Stimulated activated CD8-positive, alpha-beta memory T cell treated with anti-CD3 and anti-CD28 coated beads, Interleukin-4, amount 100 ng/mL, for 48 hours (primary cell): ENCODE measurements around the gene PPP5C.

ENCODE experiments used
- DNase-seq: peaks from one replicate; pipeline ENCODE4 v3.0.0-alpha.2; 2020

The PPP5C gene

DNA sequence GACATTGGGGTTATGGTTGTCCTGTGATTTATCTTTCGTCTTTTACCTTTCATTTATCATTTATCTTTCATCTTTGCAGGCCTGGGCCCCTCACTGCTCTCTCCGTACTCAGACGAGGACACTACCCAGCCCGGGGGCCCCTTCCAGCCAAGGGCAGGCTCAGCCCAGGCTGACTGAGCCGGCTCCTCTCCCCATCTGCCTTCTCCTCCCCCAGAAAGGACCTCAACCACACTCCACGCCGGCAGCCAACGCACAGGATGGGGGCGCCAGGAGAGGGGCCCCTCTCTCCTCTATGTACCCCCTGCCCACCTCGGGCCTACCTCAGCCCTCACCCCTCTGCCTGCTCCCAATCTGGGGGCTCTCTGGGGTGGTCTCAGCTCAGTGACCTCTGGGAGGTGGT, 7.4 kb upstream of the PPP5C start:
- no peak for DNase-seq

DNA sequence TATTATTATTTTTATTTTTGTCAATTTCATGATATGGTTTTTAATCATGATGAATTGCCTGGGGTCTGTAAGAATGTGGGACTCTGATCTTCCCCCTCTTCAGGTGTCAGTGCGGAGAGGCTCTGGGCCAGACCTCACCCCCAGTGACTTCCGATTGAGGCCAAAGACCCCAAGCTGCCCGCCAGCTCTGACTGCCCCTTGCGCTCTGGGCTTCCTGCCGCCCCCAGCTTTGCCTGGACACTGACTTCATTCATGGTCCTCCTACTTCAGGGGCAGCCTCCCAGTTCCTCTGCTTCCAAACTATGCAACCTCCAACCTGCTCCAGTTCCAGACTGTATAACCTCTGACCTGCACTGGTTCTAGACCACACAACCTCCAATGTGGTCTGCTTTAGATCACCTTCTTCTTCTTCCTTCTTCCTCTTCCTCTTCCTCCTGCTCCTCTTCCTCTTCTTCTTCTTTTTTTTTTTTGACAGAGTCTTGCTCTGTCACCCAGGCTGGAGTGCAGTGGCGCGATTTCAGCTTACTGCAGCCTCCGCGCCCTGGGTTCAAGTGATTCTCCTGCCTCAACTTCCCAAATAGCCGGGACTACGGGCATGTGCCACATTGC, 6.7 kb upstream of the PPP5C start:
- no peak for DNase-seq

DNA sequence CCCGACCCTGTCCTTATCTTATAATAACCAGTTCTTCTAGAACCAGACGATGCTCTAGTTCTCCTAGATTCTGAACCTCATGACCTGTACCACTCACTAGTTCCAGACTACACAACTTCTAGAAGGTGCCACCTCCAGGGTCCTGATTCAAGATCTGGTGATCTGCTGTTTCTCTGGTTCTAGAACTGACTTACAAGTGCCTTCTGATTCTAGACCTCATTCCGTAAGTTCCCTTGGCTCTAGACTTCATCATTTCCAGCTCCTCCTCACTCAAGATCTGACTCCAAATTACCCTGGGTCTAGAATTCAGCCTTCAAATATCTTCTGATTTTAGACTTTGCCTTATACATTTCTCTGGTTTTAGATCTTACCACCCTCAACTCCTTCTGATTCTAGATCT, 5.0 kb upstream of the PPP5C start:
- no peak for DNase-seq

DNA sequence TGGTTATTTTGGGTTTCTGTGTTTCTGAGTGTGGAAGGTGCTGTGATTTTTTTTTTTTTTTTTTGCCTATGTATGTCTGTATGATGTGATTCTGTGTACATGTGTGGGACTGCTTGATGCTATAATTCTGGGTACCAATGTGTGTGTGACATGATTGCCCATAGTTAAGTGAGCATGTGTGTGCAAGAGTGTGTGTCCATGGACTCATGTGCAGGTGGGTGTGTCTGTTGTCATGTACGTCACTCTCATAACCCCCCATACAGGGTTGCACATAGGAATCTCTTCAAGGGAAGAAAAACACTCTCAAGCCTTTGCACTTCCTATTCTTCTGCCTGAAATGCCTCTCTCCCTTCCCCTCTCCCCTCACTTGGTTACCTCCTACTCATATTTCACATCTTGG, 2.5 kb upstream of the PPP5C start:
- no peak for DNase-seq

DNA sequence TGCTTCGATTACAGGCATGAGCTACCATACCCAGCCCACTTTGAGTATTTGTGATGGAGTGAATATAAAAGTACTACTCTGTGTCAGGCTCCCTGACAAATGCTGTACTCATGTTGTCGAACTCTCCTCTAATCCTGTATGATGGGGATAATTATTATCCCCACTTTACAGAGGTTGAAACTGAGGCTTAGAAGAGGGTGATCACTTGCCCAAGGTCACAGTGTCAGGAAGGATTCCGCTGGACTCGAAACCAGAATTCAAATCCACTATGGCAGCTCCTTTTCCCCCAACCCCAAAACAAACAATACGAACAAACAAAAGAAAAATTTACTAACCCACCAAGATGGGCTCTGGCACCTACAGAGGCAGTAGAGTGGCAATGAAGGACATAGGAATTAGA, 1.7 kb upstream of the PPP5C start:
- no peak for DNase-seq

DNA sequence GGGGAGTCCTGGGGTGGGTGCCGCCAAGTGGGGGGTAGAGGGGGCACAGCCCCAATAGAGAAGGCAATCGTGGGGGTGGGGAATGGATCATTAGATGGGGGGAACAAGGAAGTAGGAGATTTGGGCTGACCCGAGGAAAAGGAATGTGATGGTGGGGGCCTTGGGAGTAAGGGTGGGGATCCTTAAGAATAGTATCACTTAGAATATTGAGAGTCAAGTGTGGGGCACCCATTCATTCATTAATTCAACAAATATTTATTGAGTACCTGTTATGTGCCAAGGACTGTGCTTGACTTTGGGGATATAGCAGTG, 641 bp downstream of the PPP5C start:
- DNase-seq = no peak

DNA sequence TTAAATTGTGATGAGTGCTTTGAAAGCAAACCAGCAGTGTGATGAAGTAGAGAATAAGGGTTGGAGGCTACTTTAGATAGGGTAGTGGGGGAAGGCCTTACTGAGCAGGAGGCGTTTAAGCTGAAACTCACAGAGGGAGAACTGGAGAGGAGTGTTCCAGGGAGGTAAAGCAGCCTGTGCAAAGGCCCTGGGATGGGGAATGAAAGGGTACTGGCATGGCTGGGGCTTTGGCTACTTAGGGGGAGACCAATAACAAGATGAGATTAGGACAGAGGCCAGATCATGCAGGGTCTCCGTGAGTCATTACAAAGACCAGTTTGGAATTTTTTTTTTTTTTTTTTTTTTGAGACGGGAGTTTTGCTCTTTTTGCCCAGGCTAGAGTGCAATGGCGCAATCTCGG, 1.1 kb downstream of the PPP5C start:
- DNase-seq = no peak

DNA sequence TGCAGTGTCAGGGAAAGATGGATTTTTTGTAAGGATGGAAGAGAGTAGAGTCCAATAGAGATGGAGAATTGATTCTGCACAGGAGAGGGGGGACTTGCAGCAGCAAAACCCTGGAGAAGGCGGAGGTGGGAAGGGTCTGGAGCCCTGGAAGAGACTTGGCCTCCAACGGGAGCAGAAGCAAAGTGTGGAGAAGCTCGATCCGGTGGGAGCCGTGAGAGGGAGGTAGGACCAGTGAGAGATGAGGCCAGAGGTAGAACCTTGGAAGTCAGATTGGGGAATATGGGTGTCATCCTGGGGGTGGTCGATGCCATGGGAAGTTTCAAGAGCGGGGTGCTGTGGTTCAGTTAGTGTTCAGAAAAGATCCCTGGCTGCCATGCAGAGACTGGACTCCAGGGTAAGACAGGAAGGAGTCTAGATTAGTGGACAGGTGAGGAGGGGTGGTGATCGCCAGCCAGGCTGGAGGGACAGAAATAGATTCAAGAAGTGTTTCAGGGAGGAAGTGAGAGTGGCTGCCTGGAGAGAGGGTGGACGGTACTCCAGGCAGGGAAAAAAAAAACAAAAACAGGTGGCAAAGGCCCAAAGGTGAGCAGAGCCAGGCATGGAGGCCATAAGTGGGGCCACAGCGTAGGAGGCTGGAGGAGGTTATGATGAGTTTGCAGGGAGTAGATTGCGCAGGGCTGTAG, 2.6 kb downstream of the PPP5C start:
- DNase-seq = no peak

DNA sequence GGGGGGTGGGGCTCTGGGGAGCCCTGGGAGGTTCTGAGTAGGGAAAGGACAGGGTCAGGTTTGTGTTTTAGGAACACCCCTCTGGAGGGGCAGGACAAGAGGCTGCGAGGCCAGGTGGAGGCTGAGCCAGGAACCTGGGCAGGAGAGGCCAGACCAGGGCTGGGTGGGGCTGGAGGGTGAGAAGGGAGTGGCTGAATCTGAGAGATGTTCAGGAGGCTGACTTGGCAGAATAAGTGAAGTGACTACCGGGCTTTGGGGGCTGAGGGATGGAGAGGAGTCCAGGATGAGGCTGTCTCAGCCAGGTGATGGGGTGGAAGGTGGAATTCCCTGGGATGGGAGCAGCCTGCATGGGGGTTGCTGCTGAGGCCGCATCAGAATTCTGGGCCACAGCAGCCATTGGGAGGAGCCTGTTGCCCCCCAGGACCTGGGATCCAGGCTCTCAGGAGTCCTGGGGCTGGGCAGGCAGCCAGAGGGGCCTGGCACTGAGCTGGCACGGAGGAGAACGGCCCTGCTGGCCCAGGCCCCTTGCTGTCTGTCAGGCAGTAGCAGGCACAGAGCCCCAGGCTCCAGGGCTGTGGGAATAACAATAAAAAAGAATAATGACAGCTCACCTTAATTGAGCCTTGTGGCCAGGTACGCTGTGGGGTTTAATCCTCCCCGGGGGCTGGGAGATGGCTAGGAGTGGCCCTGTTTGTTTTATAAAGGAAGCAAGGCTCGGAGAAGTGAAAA, 3.3 kb downstream of the PPP5C start:
- DNase-seq = peak; percentile 47

DNA sequence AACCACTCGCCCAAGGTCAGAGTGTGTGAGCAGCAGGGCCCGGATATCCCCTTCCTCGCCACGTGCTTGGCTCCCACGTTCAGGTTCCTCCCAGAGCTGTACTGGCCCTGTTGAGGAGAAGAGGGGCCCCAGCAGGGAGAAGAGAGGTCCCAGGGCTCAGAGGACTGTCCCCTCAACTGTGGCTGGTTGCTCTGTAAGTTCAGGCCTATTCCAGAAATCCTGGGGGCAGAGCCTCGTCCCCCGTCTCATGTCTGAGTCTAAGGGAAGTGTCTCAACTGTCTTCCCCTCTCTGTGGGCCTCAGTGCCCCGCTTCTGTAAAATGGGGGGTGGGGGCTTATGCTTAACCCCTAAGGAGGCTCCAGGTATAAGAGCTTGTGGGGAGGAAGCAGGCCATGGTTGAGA, 3.9 kb downstream of the PPP5C start:
- DNase-seq = peak; percentile 49

DNA sequence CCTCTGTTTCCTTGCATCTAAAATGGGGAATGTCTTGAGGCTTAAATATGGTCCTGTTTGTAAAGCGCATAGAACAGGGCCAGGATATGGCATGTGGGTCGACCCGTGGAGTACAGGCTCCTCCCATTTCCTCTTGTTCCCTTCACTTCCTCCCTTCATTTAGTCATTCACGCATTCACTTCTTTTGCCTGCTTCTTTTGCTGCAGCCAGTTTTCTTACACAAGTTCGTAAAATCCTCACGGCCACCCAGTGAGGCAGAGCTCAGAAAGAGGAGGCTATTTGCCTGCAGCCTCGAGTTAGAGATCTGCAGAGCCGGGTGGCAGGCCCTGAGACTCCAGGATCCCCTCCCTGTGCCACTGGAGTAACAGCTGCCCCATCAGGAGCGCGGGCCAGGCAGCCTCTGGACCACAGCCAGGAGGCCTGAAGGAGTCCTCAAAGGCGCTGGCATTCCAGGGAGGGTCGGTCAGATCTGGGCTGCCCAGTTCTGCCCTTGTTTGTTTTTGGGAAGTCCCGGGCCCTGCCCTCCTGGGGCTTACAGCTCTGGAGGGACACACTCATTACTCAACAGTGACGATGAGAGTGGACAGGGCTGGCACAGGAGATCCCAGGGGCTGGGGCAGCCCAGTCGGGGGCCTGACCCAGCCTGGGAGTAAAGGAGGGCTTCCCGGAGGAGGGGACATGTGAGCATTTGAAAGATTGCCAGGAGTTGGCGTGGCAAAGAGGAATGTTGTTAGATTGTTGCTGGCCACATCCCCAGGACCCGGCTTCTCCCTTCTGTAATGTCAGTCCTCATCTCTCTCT, 4.6 kb downstream of the PPP5C start:
- DNase-seq = no peak

DNA sequence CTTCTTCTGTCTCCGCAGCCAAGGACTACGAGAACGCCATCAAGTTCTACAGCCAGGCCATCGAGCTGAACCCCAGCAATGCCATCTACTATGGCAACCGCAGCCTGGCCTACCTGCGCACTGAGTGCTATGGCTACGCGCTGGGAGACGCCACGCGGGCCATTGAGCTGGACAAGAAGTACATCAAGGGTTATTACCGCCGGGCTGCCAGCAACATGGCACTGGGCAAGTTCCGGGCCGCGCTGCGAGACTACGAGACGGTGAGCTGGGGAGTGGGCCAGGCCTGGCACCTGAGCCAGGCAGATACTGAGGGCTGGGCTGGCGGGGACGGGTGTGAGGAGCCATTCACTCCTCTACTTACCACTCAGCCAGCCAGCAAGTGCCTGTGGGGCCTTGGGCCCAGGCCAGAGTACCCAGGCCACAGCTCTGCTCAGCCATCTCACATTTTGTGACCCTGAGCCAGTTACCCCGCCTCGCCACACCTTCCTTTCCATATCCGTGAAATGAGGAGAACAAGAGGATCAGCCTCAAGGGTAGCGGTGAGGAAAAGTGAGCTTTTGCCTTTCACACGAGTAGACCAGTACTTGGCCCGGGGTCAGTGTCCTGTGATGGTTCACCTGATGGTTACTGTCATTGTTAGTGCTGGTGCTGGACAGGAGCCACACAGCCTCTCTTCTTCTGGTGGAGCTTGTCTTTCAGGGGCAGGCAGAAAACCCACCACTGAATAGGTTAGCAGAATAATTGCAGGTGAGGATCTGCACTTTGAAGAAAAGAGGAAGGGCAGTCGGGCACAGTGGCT, 7.0 kb downstream of the PPP5C start:
- DNase-seq = no peak

DNA sequence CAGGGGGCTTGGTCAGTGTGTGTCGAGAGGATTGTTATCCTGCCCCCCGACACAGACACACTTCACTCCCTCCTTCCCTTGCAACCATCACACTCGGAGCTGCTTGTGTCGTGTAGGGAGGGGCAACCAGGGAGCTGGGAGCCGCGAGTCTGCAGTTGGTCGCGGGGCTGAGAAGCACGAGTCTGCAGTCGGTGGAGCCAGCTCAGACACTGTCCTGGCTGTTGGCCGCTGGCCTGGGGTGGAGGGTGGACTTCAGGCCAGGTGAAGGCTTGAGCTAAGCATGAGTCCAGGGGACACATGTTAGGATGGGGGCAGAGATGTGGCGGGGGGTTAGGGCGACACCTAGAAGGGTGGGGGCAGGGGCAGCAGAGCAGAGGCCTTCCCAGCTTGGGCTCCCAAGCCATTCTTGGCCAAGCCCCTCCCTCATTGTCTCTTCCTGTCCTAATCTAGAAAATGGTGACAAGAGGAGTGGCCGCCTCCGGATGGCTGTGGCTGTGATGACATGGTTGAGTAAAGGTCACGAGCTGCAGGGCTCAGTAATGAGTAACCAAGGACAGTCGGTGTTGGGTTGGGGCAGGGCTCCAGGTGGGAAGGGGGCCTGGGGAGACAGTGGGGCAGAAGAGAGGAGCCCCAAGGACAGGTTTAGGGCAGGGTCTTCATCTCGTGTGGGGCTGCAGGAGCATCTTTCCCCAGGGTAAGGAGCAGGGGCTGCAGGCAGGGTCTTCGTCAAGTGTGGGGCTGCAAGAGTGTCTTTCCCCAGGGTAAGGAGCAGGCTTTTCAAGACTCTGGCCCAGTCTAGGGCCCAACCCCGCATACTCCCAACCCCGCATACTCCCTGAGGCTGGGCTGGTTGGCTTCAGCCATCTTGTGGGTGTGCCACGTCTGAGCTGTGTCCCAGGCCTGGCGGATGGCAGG, 8.6 kb downstream of the PPP5C start:
- DNase-seq = peak; percentile 49

DNA sequence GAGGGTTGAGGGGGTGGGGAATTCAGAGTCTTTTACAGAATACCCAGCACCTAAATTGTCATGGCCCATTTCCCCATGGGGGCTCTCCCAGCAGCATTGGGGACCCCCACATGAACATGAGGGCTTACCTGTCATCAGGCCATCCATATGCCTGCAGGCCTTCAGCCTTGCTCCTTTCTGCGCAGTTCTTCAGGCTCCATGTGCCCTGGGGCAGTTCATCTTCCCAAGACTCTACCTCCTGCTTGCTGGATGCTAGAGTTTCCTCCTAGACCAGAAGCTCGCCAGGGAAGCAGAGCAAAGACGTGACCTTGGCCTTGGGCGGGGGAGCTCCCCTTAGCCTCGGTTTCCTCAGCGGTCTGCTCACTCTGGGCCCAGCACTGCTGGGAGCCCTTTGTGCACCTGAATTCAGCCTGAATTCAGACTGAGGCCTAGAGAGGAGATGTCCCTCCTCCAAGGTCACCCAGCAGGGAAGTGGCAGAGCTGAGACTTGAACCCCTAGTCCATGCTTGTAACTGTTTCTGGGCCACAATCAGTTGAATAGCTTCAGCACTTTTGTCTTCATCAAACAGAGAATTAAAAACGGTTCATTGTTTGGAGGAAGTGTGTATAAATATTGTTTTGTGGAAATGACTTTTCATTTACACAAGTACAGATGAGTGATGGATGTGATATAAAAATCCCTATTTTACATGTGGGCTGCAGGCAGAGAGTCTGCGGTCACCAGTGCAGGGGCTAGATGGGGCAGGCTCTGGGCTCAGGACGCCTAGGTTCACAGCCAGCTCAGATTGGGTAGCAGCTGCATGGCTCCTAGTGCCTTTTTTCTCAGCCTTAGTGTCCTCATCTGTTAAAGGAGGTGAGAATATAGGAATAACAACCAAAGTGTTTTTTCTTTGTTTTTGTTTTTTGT, 9.5 kb downstream of the PPP5C start:
- no peak for DNase-seq

DNA sequence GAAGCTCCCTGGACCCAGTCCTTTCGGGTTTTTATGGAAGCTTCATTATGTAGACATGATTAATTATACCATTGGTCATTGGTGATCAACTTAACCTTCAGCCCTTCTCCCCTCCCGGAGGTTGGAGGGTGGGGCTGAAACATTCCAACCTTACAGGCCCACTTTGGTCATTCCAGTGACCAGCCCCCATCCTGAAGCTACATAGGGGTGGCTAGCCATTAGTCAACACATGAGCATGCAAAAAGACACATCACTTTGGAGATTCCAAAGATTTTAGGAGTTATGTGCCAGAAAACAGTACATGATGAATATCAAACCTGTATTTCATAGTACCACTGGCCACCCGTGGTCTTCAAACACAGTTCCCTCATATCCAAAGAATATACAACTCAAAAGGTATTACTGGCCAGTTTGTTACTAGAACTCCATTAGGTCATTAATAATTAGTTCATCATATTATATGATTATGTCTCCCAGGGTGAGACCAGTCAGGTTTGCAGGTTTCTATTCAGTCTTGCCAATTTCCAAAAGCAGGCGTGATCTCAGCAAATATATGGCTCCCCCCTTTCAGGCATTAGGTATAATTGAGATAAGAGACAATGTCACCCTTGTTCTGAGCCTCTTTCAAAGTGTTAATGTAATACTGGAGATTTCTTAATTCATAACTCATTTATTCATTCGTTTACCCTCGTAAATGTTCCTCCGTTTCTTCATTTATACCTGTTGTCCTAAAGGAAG, 11.1 kb downstream of the PPP5C start:
- DNase-seq = no peak

DNA sequence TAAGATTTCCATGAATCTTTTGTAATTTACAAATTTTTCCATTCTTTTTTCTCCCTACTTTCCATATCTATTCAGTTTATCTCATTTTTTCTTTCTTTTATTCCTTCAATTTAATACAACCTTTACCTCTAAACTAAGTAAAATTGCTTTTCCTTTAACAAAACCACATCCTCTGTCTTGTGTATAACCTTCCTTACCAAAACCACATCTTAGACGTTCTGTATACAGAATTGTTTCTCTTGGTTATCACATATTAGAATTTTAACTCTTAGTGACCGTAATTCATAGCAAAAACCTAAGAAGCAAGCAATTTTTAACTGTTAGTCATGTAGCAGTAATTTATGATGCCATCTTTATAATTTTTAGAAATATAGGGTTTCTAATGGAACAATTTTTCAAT, 15.0 kb downstream of the PPP5C start:
- DNase-seq = no peak

DNA sequence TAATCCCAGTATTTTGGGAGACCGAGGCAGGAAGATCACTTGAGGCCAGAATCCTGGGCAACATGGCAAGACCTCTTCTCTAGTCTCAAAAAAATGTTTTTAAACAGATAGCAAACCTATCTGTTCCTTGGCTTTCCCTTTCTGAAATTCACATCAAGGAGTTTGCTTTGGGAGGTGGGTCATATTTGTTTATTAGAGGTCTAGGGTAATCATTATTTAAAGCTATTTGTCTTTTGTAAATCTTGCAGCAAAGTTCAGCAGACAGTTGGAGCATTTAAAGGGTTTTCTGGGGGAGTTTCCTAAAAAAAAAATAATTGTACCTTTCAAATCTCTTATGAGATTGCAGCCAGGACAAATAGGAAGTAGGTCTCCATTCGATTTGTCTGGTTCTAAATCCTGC, 17.5 kb downstream of the PPP5C start:
- DNase-seq = no peak

DNA sequence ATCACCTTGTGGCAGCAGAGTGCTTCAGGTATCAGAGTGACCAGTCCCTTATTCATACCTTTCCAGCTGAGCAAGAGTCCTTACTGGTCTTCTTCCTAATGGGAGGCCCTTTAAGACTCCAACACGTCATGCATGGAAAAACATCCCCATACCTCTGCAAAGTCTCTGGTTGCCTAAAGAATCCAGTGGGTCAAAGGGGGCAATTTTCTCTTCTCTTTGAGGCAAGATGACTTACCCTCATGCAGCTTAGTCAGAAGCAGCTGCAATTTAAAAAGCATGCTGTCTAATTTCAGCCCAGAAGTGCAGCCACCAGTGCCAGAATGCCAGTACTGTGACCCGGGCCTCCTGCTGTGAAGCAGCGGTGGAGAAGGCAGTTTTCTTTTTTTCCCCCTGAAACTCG, 18.7 kb downstream of the PPP5C start:
- DNase-seq = no peak

DNA sequence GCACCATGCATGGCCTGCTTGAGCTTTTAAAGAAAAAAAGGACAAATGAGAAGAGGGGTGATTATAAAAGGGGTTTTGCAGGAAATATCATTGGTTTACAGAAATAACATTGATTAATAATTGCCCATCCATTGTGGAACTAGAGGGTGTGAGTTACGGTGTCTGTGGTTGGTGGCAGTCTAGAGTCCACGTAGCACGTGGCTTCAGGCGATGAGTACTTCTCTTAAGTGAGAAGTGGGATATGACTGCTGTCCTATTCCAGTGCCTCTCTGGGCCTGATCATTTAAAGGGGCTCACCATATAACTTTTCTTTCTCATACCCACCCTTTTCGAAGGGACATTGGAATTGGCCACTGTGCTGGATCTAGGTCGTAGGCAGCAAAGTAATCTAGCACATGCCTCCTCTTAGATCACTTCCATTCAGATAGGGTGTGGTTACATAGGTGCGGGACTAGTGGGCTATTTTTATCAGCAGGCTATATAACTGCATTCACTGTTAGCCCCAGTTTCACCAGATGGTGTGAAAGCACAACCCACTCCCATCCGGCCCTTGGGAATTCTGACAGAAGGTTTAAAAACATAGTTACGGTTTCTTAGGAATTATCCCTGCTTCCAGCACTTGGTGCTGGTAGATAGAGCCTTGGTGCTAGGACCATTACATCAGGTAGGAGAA, 19.9 kb downstream of the PPP5C start:
- no peak for DNase-seq
